BLaER1 (cell line): ENCODE results near the gene TTC29.

Experiments
- H3K27ac ChIP-seq: shearing (Covaris generic); formaldehyde crosslinking; 2 replicates; pipeline ENCODE4 v1.8.1; 2022
- H3K27me3 ChIP-seq: shearing (Covaris generic); formaldehyde crosslinking; 2 replicates; pipeline ENCODE4 v1.8.1; 2022
- H3K36me3 ChIP-seq: shearing (Covaris generic); formaldehyde crosslinking; 2 replicates; pipeline ENCODE4 v1.8.1; 2022
- H3K4me1 ChIP-seq: shearing (Covaris generic); formaldehyde crosslinking; 2 replicates; pipeline ENCODE4 v1.8.1; 2022
- H3K4me2 ChIP-seq: shearing (Covaris generic); formaldehyde crosslinking; 2 replicates; pipeline ENCODE4 v1.8.1; 2022
- H3K4me3 ChIP-seq: shearing (Covaris generic); formaldehyde crosslinking; 2 replicates; pipeline ENCODE4 v1.8.1; 2022
- H3K9ac ChIP-seq: shearing (Covaris generic); formaldehyde crosslinking; 2 replicates; pipeline ENCODE4 v1.8.1; 2022
- H3K9me3 ChIP-seq: shearing (Covaris generic); formaldehyde crosslinking; 2 replicates; pipeline ENCODE4 v1.8.1; 2022
- H4K20me1 ChIP-seq: shearing (Covaris generic); formaldehyde crosslinking; 2 replicates; pipeline ENCODE4 v1.8.1; 2022
- Cebpa-rat ChIP-seq: shearing (Covaris generic); IDR thresholded peaks from 2 replicates; pipeline ENCODE4 v1.8.1; 2022

TTC29 gene

GRCh38 chr4:146957237-146957636 is 11.6 kb upstream of the TTC29 start:
- H3K36me3 ChIP-seq = no peaks in the 10 kb centered on the region
- H3K4me3 ChIP-seq = no peak overlapping the region
- TF ChIP-seq Cebpa-rat = no peak
- H3K27me3 ChIP-seq = no peaks in the 10 kb centered on the region
- H3K9ac ChIP-seq = no peak overlapping the region
- H3K9me3 ChIP-seq = no peaks in the 10 kb centered on the region
- no peak overlapping the region for H3K27ac ChIP-seq
- peaks cover 16% of the 10 kb centered on the region for H3K4me1 ChIP-seq
- H3K4me2 ChIP-seq = no peak overlapping the region
- H4K20me1 ChIP-seq = no peaks in the 10 kb centered on the region

GRCh38 chr4:146952896-146953295 is 7.2 kb upstream of the TTC29 start:
- no peak for TF ChIP-seq Cebpa-rat
- no peak overlapping the region for H3K4me3 ChIP-seq
- H3K9ac ChIP-seq = no peak overlapping the region
- H3K4me1 ChIP-seq = no peaks in the 10 kb centered on the region
- no peaks in the 10 kb centered on the region for H3K36me3 ChIP-seq
- no peaks in the 10 kb centered on the region for H3K9me3 ChIP-seq
- no peaks in the 10 kb centered on the region for H4K20me1 ChIP-seq
- H3K27me3 ChIP-seq = no peaks in the 10 kb centered on the region
- H3K27ac ChIP-seq = no peak overlapping the region
- no peak overlapping the region for H3K4me2 ChIP-seq

- Histone ChIP-seq H3K4me3 (no peak overlapping the region), H3K4me1 (peaks cover 18% of the 10 kb centered on the region), H3K36me3 (no peaks in the 10 kb centered on the region), H3K4me2 (no peak overlapping the region), H3K9me3 (no peaks in the 10 kb centered on the region), H4K20me1 (no peaks in the 10 kb centered on the region), H3K9ac (no peak overlapping the region), H3K27me3 (no peaks in the 10 kb centered on the region), H3K27ac (no peak overlapping the region)
- TF ChIP-seq Cebpa-rat = no peak
Measured at GRCh38 chr4:146949559-146949958, 3.9 kb upstream of the TTC29 start.

DNA sequence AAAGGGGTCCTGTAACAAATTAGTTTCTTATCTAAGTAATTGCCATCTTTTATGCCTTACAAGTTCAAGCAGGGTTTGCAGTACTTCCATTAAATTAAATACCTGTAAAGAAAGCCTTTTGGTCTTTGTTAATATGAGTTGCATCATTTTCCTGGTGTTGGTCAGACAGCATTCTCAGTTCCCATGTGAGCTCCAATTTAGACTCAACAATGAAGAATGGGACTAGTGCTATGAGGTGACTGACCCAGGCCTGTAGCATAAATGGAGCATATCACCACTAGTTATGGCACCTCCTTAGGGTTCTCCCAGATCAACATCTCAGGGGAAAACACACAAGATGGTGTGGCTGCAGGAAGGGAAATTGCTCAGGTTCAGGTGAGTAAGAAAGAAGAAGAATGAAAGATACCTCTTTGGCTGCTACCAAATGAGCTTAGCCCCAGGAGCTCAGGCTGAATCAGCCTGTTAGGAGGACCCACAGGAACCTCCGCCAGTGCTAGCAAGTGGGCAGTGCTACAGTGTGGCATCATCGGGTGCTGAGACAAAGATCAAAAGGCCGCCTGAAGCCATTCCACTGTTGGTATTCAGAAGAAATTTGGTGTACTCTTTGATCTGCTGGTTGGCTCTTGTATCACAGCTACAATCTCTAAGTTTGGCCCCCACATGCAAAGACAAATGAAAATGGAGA is 1.8 kb downstream of the TTC29 start:
- Histone ChIP-seq H3K27me3 (no peaks in the 10 kb centered on the region), H3K4me2 (no peak overlapping the region)

DNA sequence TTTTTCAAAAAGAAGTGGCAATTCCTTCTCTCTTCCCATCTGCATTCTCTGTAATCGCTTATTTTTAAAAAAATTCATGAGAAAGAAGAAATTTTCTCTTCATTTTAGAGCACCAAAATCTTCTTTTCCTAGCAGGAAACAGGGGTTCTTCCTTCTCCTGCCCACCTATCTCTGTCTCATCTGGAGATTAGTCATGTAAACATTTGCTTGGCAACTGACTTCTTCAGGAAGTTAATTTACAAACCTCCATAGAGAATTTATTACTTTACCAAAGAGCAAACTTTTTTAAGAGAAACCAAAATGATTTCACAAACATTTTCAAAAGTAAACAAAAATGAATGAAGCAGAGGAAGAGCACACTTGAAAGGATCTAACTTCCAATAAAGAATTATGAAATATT is 13.5 kb downstream of the TTC29 start:
- H3K27ac ChIP-seq = no peak overlapping the region
- no peaks in the 10 kb centered on the region for H3K27me3 ChIP-seq
- no peak overlapping the region for H3K4me2 ChIP-seq
- no peak for TF ChIP-seq Cebpa-rat
- H3K4me3 ChIP-seq = no peak overlapping the region
- no peaks in the 10 kb centered on the region for H3K36me3 ChIP-seq
- H3K9ac ChIP-seq = no peak overlapping the region
- H4K20me1 ChIP-seq = no peaks in the 10 kb centered on the region
- no peaks in the 10 kb centered on the region for H3K4me1 ChIP-seq
- H3K9me3 ChIP-seq = no peaks in the 10 kb centered on the region

More for the DNA sequence above, 1.8 kb downstream of the TTC29 start:
- no peak for TF ChIP-seq Cebpa-rat
- no peak overlapping the region for H3K9ac ChIP-seq
- peaks cover 18% of the 10 kb centered on the region for H3K4me1 ChIP-seq
- no peak overlapping the region for H3K4me3 ChIP-seq
- H3K9me3 ChIP-seq = no peaks in the 10 kb centered on the region
- no peak overlapping the region for H3K27ac ChIP-seq
- no peaks in the 10 kb centered on the region for H3K36me3 ChIP-seq
- no peaks in the 10 kb centered on the region for H4K20me1 ChIP-seq

GRCh38 chr4:146930673-146931072 is 15.0 kb downstream of the TTC29 start:
- no peak for TF ChIP-seq Cebpa-rat
- no peak overlapping the region for H3K9ac ChIP-seq
- H4K20me1 ChIP-seq = no peaks in the 10 kb centered on the region
- no peaks in the 10 kb centered on the region for H3K9me3 ChIP-seq
- no peak overlapping the region for H3K4me3 ChIP-seq
- no peaks in the 10 kb centered on the region for H3K4me1 ChIP-seq
- no peak overlapping the region for H3K4me2 ChIP-seq
- no peak overlapping the region for H3K27ac ChIP-seq
- H3K36me3 ChIP-seq = no peaks in the 10 kb centered on the region
- H3K27me3 ChIP-seq = no peaks in the 10 kb centered on the region

DNA sequence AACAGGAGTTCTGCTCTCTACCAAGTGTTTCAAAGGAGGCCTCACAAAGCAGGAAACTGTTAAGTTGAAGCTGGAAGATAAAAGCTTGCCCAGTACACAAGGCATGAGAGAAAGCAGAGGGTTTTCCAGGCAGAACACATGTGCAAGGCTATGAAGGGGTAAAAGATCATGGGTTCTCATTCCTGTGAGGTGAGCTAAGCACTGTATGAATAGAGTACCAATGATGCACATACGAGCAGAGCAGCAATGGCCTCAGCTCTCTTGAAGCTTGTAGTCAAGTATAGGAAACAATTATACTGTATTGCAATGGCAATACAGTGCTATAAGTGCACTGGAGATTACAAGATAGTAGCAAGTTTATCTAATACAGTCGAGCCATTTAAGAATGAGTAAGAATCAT is 18.0 kb downstream of the TTC29 start:
- Histone ChIP-seq H3K9me3 (no peaks in the 10 kb centered on the region), H3K9ac (no peak overlapping the region), H3K4me3 (no peak overlapping the region), H3K27ac (no peak overlapping the region), H3K4me2 (no peak overlapping the region), H4K20me1 (no peaks in the 10 kb centered on the region), H3K36me3 (no peaks in the 10 kb centered on the region), H3K4me1 (no peaks in the 10 kb centered on the region), H3K27me3 (no peaks in the 10 kb centered on the region)
- TF ChIP-seq Cebpa-rat = no peak

- Histone ChIP-seq H3K36me3 (no peaks in the 10 kb centered on the region), H3K9ac (no peak overlapping the region), H3K4me3 (no peak overlapping the region), H3K4me1 (no peaks in the 10 kb centered on the region), H3K4me2 (no peak overlapping the region), H3K27me3 (no peaks in the 10 kb centered on the region), H4K20me1 (no peaks in the 10 kb centered on the region), H3K9me3 (no peaks in the 10 kb centered on the region), H3K27ac (no peak overlapping the region)
- no peak for TF ChIP-seq Cebpa-rat
Measured at GRCh38 chr4:146916479-146917076, 29.1 kb downstream of the TTC29 start.

DNA sequence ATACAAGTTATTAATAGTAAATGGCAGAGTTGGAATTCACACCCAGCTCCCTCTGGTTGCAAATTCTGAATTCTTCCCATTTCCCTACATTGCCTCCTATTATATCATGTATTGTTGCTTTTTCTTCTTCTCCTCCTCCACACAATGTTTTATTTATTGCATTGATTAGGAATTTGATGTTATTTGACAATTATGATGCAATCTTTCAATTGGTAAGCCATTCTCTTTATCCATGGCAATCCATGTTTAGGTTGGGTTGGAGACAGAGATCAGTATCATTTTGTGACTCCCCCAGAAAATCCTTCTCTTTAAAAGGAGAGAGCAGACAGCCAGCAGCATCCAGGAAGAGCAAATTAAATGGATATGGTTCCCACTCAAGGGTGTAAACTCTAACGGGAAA is 30.5 kb downstream of the TTC29 start:
- Histone ChIP-seq H3K4me3 (no peak overlapping the region), H3K4me2 (no peak overlapping the region), H3K36me3 (no peaks in the 10 kb centered on the region), H3K9ac (no peak overlapping the region), H3K9me3 (no peaks in the 10 kb centered on the region), H3K27ac (no peak overlapping the region), H4K20me1 (no peaks in the 10 kb centered on the region), H3K4me1 (no peaks in the 10 kb centered on the region), H3K27me3 (no peaks in the 10 kb centered on the region)
- TF ChIP-seq Cebpa-rat = peak; percentile 31; the same call in 1 of the 2 replicates

GRCh38 chr4:146900295-146900694 is 45.4 kb downstream of the TTC29 start:
- Histone ChIP-seq H3K4me1 (no peaks in the 10 kb centered on the region), H3K9me3 (no peaks in the 10 kb centered on the region), H3K9ac (no peak overlapping the region), H4K20me1 (no peaks in the 10 kb centered on the region), H3K4me3 (no peak overlapping the region), H3K36me3 (no peaks in the 10 kb centered on the region), H3K27me3 (no peaks in the 10 kb centered on the region), H3K4me2 (no peak overlapping the region), H3K27ac (no peak overlapping the region)
- no peak for TF ChIP-seq Cebpa-rat
